CD4-positive, alpha-beta T cell (primary cell): ENCODE data around the gene TLCD5. TPM values are rescaled to one million over a fixed set of nuclear protein-coding genes. Genes with fewer than 3 reads are reported as not detected.

Source experiments
- ATAC-seq: fragments of 200-7000 bp; cut with Tn5 transposase; one replicate; pipeline ENCODE4 v1.10.0; 2022; ENCODE audit warnings: mild to moderate bottlenecking; ENCODE audit not compliant: poor library complexity
- CTCF ChIA-PET: fragments of 350-600 bp; sonication (Branson Sonifier 250); formaldehyde crosslinking; loops from one replicate; lab custom pipeline; 2021; ENCODE audit warnings: antibody characterized with exemption, inconsistent platforms; lab: Charles Lee
- POLR2A ChIA-PET: fragments of 350-600 bp; sonication (Branson Sonifier 250); formaldehyde crosslinking; loops from one replicate; lab custom pipeline; 2021; ENCODE audit warnings: antibody characterized with exemption, inconsistent platforms; lab: Charles Lee
- DNase-seq, 14 experiments: peaks; one replicate each; pipeline ENCODE4 v3.0.0-alpha.2; 2013 to 2020; ENCODE audit warnings: mixed read lengths in 2 of 14
- H3K27ac ChIP-seq, 2 donors: one replicate each; pipeline versions ENCODE4 v1.5.1 to v1.7.0; 2013; ENCODE audit warnings: low read length in 2 of 2, low read depth in 1 of 2, mild to moderate bottlenecking in 1 of 2
- H3K27me3 ChIP-seq, 2 experiments: 1 replicate in 1 of 2; 2 replicates in 1 of 2; pipeline versions ENCODE4 v1.6.1 to v1.7.0; 2013; ENCODE audit warnings: low read length in 2 of 2, control low read depth in 1 of 2, mild to moderate bottlenecking in 1 of 2, moderate library complexity in 1 of 2; ENCODE audit not compliant: insufficient read depth in 2 of 2, control insufficient read depth in 1 of 2
- H3K36me3 ChIP-seq: one replicate; pipeline ENCODE4 v1.6.1; 2013; ENCODE audit warnings: low read length, control low read depth; ENCODE audit not compliant: insufficient read depth
- H3K4me1 ChIP-seq: one replicate; pipeline ENCODE4 v1.6.1; 2013; ENCODE audit warnings: low read length, control low read depth; ENCODE audit not compliant: insufficient read depth
- H3K4me3 ChIP-seq: one replicate; pipeline ENCODE4 v1.5.1; 2013; ENCODE audit warnings: mild to moderate bottlenecking, low read length, moderate library complexity
- H3K9me3 ChIP-seq, 2 experiments: 1 replicate in 1 of 2; 2 replicates in 1 of 2; pipeline versions ENCODE4 v1.6.1 to v1.7.0; 2013; ENCODE audit warnings: low read length in 2 of 2, mild to moderate bottlenecking in 2 of 2, control low read depth in 1 of 2, moderate library complexity in 1 of 2; ENCODE audit not compliant: control insufficient read depth in 1 of 2, insufficient read depth in 1 of 2
- H3K27ac Mint-ChIP-seq: one replicate; pipeline ENCODE4 v1.8.0; 2020; ENCODE audit warnings: mixed read lengths
- H3K27me3 Mint-ChIP-seq: one replicate; pipeline ENCODE4 v1.8.0; 2021; ENCODE audit warnings: mixed read lengths
- H3K36me3 Mint-ChIP-seq: one replicate; pipeline ENCODE4 v1.8.0; 2021; ENCODE audit warnings: low read depth, mixed read lengths
- H3K4me1 Mint-ChIP-seq: one replicate; pipeline ENCODE4 v1.8.0; 2021; ENCODE audit warnings: low read depth, mixed read lengths
- H3K4me3 Mint-ChIP-seq: one replicate; pipeline ENCODE4 v1.8.0; 2020; ENCODE audit warnings: mild to moderate bottlenecking, mixed read lengths
- H3K9me3 Mint-ChIP-seq: one replicate; pipeline ENCODE4 v1.8.0; 2020; ENCODE audit warnings: mixed read lengths
- intact Hi-C, 2 experiments: fragments of 100-400 bp; cut with DNase I in 1 of 2; cut with micrococcal nuclease in 1 of 2; formaldehyde crosslinking; loops; one replicate each; pipeline versions ENCODE4 v1.15.1 to v1.9.0; 2023 to 2025; cut with DNase I, micrococcal nuclease
- total RNA-seq, 174 experiments: library from RNA in 2 of 174; stranded (reverse) in 2 of 174; gene quantifications; one replicate each; pipeline ENCODE4 v1.2.3 and lab custom pipeline; 2021 to 2026
- TF ChIP-seq, protein P1 (sequence below): fragments of 200-600 bp; IDR thresholded peaks from one replicate; pipeline ENCODE4 v1.8.0; 2022; ENCODE audit warnings: antibody characterized with exemption, mild to moderate bottlenecking

TLCD5 gene
- total RNA-seq, 2 experiments from 2014 or later = not detected

DNA sequence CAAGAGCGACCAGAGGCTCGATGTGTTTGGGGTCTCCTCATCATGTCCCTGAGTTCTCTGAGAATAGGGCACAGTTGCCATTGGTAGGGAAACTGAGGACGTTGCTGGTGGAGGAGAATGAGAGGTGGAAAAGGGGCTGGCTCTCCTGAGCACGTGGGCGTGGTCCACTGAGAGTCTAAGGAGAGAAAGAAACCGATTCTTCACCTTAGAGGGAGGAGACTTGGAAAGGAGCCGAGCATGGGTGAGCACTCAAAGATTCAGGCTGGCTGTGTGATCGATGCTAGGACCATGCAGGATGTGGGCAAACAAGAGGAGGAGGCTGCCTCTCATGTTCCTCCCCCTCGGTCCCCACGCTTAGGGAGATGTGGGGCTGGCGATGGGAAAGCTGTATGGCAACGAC lies 19.8 kb upstream of the TLCD5 start:
- ATAC-seq (no peak), DNase-seq (no peak)
- CTCF ChIA-PET = no interaction called here
- H3K27me3 ChIP-seq = peaks cover 0 to 3% of the 10 kb centered on the region in 2 experiments
- Mint-ChIP-seq H3K27ac (no peak overlapping the region), H3K27me3 (peaks cover 33% of the 10 kb centered on the region), H3K4me3 (no peak overlapping the region), H3K36me3 (no peaks in the 10 kb centered on the region), H3K9me3 (no peaks in the 10 kb centered on the region), H3K4me1 (no peaks in the 10 kb centered on the region)
- no peaks in the 10 kb centered on the region for H3K4me1 ChIP-seq
- POLR2A ChIA-PET = no interaction called here
- TF ChIP-seq, protein P1, sequence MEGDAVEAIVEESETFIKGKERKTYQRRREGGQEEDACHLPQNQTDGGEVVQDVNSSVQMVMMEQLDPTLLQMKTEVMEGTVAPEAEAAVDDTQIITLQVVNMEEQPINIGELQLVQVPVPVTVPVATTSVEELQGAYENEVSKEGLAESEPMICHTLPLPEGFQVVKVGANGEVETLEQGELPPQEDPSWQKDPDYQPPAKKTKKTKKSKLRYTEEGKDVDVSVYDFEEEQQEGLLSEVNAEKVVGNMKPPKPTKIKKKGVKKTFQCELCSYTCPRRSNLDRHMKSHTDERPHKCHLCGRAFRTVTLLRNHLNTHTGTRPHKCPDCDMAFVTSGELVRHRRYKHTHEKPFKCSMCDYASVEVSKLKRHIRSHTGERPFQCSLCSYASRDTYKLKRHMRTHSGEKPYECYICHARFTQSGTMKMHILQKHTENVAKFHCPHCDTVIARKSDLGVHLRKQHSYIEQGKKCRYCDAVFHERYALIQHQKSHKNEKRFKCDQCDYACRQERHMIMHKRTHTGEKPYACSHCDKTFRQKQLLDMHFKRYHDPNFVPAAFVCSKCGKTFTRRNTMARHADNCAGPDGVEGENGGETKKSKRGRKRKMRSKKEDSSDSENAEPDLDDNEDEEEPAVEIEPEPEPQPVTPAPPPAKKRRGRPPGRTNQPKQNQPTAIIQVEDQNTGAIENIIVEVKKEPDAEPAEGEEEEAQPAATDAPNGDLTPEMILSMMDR = no peak
- no peak overlapping the region for H3K4me3 ChIP-seq
- H3K27ac ChIP-seq = no peak overlapping the region
- H3K36me3 ChIP-seq = no peaks in the 10 kb centered on the region
- intact Hi-C loops = no loop called here
- H3K9me3 ChIP-seq = no peaks in the 10 kb centered on the region

DNA sequence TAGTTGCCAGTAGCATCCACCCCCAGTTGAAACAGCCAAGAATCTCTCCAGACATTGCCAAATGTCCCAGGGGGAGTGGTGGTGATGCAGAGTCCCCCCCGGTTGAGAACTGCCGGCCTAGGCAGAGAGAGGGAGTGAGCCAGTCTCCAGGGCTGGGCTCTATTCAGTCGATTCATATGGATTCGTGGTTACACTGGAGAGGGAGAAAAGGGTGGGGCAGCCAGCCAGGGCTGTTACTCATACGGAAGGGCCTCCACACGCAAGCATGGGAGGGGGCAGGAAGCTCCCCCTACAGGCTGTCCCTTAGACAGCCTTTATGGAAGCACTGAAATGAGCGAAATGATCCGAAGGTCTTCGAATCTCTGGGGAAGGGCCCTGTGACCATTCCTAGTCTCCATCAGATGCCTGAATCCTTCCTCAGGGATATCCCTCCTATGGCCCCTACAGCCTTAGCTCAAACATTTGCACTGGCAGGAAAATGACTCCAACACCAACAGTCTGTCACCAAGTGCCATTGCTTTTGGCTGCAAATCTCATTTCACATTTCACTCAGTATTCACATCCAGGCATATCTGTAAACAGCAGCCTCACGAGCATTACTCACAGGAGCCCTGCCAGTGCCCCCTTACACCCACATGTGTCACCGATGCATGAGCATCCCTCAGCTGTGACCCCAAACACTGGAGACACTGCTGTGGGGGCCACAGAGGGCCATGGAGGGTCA lies 18.4 kb upstream of the TLCD5 start:
- ChIA-PET POLR2A (no interaction called here), CTCF (no interaction called here)
- no peaks in the 10 kb centered on the region for H3K9me3 Mint-ChIP-seq
- Histone ChIP-seq H3K4me1 (no peaks in the 10 kb centered on the region), H3K36me3 (no peaks in the 10 kb centered on the region), H3K9me3 (no peaks in the 10 kb centered on the region), H3K27me3 (peaks cover 0 to 3% of the 10 kb centered on the region in 2 experiments), H3K27ac (no peak overlapping the region), H3K4me3 (no peak overlapping the region)
- TF ChIP-seq, protein P1 = no peak
- ATAC-seq = no peak
- intact Hi-C loops = no loop called here
- no peak overlapping the region for H3K4me3 Mint-ChIP-seq
- no peaks in the 10 kb centered on the region for H3K4me1 Mint-ChIP-seq
- DNase-seq = peak in 1 of 14 experiments; percentile 16
- no peaks in the 10 kb centered on the region for H3K36me3 Mint-ChIP-seq
- H3K27me3 Mint-ChIP-seq = peaks cover 27% of the 10 kb centered on the region
- no peak overlapping the region for H3K27ac Mint-ChIP-seq

DNA sequence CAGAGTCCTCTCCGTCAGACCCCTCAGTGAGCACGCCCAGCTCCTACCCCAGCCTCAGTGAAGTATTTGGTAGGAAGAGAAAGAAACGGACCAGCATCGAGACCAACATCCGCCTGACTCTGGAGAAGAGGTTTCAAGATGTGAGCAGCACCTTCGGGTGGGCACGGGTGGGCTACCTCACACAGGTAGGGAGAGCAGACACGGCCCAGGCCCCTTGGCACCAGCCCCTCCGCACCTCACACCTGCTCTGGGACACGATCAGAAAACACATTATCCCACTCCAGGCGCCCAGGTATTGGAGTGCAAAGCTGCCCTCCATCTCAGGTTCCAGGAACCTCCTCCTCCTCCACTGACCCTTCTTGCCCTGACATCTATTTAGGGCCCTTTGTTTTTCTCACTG lies 17.6 kb upstream of the TLCD5 start:
- H3K27me3 ChIP-seq = no peaks in the 10 kb centered on the region
- intact Hi-C loops = no loop called here
- H3K4me1 ChIP-seq = no peaks in the 10 kb centered on the region
- Mint-ChIP-seq H3K9me3 (no peaks in the 10 kb centered on the region), H3K27me3 (peaks cover 26% of the 10 kb centered on the region), H3K27ac (no peak overlapping the region), H3K4me3 (no peak overlapping the region), H3K4me1 (no peaks in the 10 kb centered on the region), H3K36me3 (no peaks in the 10 kb centered on the region)
- H3K4me3 ChIP-seq = no peak overlapping the region
- ChIA-PET POLR2A (no interaction called here), CTCF (no interaction called here)
- H3K9me3 ChIP-seq = no peaks in the 10 kb centered on the region
- no peak overlapping the region for H3K27ac ChIP-seq
- DNase-seq (no peak), ATAC-seq (no peak)
- H3K36me3 ChIP-seq = no peaks in the 10 kb centered on the region
- TF ChIP-seq, protein P1 = no peak
